OCI-LY1 (cell line): ENCODE results near the gene FRMD4A.

Experiments used
- EZH2 ChIP-seq: fragments of 200-600 bp; sonication (generic), shearing (Covaris generic); IDR thresholded peaks from 2 replicates; pipeline ENCODE4 v1.8.0; 2017; ENCODE audit warnings: borderline replicate concordance, mixed run types, mild to moderate bottlenecking, antibody characterized with exemption, low read length, moderate library complexity, mixed read lengths
- TF ChIP-seq, protein P1 (sequence below): fragments of 200-600 bp; sonication (generic), shearing (Covaris generic); IDR thresholded peaks from 2 replicates; pipeline ENCODE4 v1.5.1; 2017; ENCODE audit warnings: mild to moderate bottlenecking, antibody characterized with exemption, low read length, moderate library complexity, mixed read lengths

DNA sequence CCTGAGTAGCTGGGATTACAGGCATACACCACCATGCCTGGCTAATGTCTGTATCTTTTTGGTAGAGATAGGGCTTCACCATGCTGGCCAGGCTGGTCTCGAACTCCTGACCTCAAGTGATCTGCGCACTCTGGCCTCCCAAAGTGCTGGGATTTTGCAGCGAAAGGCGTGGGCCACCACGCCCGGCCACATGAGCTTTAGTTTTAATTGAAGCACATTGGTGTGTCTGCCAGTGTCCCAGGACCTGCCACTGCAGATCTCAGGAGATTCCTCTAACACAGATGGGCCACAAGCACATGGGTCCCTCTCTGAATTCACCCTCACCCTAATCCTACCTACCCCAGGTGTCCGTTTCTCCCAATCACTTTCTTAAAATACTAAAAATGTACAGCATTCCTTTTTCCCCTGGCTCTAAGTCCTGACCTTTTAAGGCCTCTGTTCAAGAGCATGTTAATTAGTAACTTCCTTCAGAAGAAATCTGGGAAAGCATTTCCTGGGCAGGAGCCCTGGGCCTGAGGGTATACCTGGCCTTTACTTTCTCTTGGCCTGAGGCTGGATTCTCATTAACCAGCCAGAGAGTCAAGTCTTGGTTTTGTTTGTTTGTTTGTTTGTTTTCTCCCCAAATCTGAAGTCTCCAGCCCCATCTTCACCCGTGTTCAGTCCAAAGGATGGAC, 661.4 kb downstream of the FRMD4A start:
- TF ChIP-seq, protein P1, sequence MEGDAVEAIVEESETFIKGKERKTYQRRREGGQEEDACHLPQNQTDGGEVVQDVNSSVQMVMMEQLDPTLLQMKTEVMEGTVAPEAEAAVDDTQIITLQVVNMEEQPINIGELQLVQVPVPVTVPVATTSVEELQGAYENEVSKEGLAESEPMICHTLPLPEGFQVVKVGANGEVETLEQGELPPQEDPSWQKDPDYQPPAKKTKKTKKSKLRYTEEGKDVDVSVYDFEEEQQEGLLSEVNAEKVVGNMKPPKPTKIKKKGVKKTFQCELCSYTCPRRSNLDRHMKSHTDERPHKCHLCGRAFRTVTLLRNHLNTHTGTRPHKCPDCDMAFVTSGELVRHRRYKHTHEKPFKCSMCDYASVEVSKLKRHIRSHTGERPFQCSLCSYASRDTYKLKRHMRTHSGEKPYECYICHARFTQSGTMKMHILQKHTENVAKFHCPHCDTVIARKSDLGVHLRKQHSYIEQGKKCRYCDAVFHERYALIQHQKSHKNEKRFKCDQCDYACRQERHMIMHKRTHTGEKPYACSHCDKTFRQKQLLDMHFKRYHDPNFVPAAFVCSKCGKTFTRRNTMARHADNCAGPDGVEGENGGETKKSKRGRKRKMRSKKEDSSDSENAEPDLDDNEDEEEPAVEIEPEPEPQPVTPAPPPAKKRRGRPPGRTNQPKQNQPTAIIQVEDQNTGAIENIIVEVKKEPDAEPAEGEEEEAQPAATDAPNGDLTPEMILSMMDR = no peak
- no peak for TF ChIP-seq EZH2
